Stimulated activated CD4-positive, alpha-beta T cell treated with anti-CD3 and anti-CD28 coated beads, Interleukin-4, amount 100 ng/mL, for 24 hours (primary cell): ENCODE measurements around the gene PDZD2.

Experiments
- DNase-seq: peaks from one replicate; pipeline ENCODE4 v3.0.0-alpha.2; 2020

The PDZD2 gene

GRCh38 chr5:31833710-31834109 is 194.8 kb downstream of the PDZD2 start:
- no peak for DNase-seq

- DNase-seq: no peak
These were observed 205.9 kb downstream of the PDZD2 start for GRCh38 chr5:31844622-31845345.

- DNase-seq: no peak
These were observed 206.4 kb downstream of the PDZD2 start for GRCh38 chr5:31845361-31845760.

DNA sequence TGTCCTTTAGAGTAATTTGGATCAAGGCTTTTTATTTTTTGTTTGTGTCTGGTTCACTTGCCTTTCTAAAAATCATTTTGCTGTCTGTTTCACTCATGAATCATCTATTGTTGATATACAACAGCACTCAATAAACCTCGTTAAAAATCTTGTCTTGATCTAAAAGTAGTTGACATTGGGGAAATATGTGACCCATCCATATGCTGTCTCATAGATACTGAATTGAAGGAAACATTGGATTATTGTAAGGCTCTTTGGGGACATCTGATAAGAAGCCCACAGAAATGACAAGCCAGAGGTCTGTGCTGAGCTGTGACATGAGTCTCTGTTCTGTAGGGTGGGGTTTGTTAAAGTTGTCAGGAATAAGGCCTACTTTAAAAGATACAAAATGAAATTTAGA is 208.0 kb downstream of the PDZD2 start:
- no peak for DNase-seq

- DNase-seq: no peak
These were observed 208.4 kb downstream of the PDZD2 start for GRCh38 chr5:31847354-31847753.

DNA sequence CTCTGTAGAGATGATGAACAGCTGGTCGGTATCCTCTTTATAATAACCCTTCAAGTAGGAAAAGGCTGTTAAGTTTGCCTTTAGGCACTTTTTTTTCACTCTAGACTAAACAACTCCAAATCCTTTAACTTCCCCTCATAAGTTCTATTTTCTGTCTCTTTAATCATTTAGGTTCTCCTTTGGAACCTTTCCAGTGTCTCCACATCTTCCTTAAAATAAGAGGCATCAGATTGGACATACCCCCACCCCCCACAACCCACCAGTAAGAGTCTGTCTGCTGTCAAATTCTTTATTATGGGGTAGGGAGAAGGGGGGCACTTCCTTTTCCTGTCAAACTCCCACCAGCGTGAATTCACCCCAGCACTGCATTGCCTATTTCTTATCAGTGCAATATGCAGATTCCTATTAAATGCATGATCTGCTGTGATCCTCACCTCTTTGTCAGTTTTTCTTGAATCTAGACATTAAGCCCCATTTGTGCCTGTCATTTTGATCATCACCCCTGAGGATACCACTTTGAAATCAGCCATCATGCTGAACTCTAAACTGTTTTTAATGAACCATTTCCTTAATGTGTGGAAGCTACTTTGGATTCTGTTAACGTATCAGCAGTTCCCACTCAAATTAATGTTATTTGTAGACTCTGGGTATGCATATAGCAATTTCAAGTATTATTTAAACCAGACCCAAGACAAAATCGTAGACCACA is 212.2 kb downstream of the PDZD2 start:
- DNase-seq: no peak

- DNase-seq: no peak
These were observed 214.6 kb downstream of the PDZD2 start for GRCh38 chr5:31853398-31854135.

GRCh38 chr5:31854181-31855133 is 215.5 kb downstream of the PDZD2 start:
- no peak for DNase-seq

GRCh38 chr5:31855134-31856040 is 216.5 kb downstream of the PDZD2 start:
- DNase-seq: no peak

- DNase-seq: no peak
These were observed 220.2 kb downstream of the PDZD2 start for GRCh38 chr5:31859096-31859495.

- no peak for DNase-seq
These were observed 221.3 kb downstream of the PDZD2 start for GRCh38 chr5:31860278-31860677.

GRCh38 chr5:31860726-31861433 is 221.9 kb downstream of the PDZD2 start:
- DNase-seq: no peak

GRCh38 chr5:31861601-31862000 is 222.7 kb downstream of the PDZD2 start:
- DNase-seq: no peak

- no peak for DNase-seq
These were observed 225.1 kb downstream of the PDZD2 start for GRCh38 chr5:31863991-31864411.

GRCh38 chr5:31866166-31866565 is 227.2 kb downstream of the PDZD2 start:
- DNase-seq: no peak

DNA sequence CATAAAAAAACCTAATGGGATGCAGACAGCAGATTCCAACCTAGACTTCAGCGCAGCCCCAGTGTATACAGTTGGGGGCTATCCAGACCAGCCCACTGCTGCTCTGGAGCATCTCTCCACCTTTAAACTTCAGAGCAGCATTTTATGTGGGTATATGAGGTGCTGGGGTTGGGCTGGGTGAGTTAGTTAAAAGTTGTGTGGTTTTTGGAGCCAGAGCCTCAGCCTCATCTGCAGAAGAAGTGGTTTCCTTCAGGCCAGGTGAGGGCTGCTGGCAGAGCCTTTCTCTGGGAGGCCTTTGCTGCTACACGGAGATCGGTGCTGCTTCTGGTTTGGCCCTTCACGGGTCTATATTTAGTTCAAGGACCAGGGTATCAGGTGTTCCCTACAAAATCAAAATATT is 228.3 kb downstream of the PDZD2 start:
- DNase-seq: no peak

DNA sequence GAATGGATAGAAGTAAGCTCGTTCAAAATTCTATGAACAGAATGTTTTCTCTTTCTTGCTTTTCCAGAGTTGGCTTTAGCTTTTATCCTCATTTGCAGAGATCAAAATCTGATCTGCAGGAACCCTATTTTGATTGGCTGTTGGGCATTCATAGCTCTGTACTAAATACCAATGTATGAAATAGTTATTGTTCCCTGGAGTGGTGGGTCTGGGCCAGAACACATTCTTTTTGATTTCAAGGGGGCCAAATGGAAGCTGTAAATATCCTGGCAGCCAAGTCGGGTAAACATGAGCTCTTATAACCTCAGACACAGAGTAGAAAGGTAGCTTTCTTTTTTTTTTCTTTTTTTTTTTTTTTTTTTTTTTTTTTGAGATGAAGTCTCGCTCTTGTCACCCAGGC is 241.5 kb downstream of the PDZD2 start:
- DNase-seq: no peak

DNA sequence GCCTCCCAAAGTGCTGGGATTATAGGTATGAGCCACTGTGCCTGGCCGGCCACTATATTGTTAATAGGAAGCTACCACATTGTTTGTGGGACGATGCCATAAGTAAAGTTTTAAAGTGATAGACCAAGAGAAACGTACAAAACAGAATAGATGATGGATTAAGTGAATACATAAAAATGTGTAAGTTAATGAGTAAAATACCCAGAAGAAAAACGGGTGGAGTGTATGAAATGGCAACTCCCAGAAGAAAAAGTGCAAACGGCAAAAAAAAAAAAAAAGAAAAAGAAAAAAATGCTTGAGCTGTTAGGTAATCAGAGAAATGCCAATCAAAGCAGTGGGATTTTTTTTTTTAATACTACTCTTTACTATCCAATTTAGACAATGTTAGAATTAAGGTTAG is 246.0 kb downstream of the PDZD2 start:
- DNase-seq: no peak

DNA sequence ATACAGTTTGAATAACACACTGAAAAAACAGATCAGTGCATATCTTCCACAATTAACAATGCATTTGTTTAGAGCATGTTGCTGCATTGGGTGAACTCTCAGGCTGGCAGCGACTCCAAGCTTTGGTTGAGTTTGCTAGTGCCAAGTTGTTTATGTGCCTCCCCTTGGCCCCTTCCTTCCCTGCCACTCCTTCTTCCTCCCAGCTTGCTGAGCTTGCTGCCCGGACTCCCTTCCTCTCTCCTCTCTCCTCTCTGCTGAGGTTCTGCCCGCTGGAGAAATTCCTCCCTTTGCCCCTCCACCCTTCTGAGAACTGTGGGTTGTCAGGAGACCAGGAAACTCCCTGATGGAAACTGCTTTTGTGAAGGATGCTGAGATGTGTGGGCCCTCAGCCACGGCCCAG is 247.3 kb downstream of the PDZD2 start:
- no peak for DNase-seq

DNA sequence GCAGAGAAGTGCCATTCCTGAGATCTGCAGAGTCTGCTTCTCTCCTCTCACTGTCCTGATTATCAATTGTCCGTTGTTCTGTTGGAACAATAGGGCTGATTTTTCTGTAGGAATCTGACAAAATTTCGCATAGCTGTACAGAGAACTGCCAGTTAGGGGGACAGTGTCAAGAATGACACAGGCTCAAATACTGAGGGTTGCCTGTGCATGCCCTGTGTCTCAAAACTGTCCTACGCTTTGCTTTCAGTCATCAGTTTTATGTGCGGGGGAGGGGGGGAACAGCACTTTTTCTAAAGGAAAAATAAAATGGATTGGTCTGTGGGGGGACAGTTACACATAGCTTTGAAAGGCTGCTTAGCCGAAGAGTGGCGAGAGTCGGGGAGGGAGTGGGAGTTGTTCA is 248.6 kb downstream of the PDZD2 start:
- no peak for DNase-seq

DNA sequence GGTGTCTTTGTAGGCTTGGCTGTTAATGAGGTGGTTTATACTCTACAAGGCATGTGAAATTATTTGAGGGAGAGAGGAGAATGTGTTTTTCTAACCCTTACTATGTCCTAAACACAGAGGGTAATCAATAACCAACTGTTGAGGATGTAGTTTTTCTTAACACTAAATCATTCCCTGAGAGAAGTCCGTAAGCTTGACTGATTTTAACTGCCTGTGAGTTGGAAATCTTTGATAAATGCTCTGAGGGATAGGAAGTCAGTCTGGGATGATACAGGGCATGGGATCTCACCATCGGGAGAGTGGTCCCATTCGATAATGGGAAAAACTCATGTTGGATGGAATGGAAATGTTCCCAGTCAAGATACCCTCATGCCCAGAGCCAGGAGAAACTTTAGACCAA is 249.6 kb downstream of the PDZD2 start:
- no peak for DNase-seq
